GM03348 (cell line): ENCODE data around the gene CTNNA3.
A peak's percentile ranks its signal among the peaks of the same experiment; 100 is the strongest.

Experiments
- DNase-seq: peaks from one replicate; pipeline ENCODE4 v3.0.0; 2012; ENCODE audit warnings: low spot score

The CTNNA3 gene

DNA sequence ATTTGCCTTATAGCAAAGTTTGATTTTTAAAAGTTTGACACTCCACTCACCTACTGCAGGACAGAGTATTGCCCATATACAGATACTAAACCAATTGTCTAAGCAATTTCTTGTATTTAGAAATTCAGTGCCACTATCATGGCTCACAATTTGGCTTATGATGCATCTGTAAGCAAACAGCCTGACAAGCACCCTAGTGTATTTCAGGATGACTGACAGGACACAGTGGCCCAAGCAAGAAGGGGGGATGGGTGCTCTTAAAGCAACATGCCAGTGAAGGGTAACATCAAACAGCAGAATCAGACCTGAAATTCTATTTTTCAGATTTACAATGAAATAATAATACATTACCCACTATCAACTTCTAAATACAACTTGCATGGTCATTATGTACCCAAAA, 30.5 kb downstream of the CTNNA3 start:
- no peak for DNase-seq

DNA sequence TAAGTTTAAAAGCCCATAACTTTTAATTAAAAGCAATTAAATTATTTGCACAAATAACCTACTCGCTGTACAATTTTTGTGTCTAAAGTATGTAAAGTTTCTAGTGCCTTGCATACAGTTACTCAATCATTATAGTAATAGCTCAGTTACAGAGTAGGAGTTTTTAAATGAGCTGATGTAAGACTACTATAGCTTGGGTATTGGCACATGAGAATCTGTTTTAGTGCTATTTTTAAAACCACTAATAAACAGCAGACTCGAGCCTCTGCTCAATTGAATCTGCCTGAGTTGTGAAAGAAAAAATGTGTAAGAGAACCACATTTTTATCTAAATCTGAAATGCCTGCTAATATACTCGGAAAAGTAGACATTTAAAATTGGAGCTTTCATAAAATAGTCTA, 31.1 kb downstream of the CTNNA3 start:
- no peak for DNase-seq

DNA sequence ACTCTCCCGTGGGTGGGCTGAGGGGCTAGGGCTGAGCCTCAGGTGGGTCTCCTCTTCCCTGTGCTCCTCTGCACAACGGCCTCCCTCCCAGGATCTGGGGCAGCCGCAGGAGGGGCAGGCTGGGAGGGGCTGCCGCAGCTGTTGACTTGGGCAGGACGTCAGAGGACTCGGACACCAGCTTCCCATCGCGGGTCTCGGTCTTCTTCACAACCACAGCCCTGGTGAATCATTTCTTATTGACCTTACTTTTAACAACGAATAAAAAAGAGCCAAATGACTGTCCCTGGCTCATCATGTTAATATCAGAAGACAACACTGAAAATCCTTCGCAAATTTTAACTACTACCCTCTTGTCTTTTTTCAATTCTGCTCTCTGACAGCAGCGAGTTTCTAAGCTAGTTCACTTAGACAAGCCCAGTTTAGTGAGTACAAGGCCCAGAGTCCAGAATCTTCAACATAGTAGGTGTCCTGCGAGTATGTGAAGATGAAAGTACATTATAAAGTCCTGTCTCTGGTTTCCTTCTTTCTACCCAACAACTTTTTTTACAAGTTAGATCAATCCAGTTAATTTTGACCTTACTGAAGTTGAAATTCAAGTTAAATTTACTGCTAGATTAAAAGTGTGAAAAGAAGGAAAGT, 32.4 kb downstream of the CTNNA3 start:
- DNase-seq = no peak

DNA sequence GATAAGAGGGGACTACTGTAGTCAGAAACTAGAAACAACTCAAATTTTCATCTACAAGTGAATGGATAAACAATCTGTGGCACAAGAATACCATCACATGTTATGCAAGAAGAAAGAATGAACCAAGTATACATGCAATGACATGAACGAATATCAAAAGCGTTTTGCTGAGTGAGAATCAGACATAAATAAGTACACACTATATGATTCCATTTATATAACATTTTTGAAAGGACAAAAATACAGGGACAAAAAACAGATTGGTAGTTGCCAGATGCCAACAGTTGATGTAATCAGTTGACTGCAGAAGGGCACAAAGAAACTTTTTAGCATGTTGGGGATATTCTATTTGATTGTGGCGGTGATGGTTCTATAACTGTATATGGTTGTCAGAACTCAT, 33.6 kb downstream of the CTNNA3 start:
- DNase-seq = no peak

DNA sequence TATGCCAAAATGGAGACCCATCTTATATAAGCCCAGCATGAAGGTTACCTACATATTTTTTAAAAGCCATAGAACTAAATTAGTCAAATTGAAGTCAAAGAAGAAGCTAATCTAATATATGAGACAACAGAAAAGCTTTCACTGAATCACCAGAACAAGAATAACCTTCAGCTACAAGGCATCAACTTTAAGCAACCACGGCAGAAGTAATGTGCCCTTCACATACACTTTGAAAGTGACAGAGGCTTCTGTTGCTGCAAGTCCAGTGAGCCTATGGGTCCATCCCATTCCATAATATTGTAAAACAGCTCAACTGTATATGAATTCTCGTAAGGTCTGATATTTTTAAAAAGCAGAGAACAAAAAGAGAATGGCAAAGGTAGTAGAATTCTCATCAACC, 36.5 kb downstream of the CTNNA3 start:
- no peak for DNase-seq

DNA sequence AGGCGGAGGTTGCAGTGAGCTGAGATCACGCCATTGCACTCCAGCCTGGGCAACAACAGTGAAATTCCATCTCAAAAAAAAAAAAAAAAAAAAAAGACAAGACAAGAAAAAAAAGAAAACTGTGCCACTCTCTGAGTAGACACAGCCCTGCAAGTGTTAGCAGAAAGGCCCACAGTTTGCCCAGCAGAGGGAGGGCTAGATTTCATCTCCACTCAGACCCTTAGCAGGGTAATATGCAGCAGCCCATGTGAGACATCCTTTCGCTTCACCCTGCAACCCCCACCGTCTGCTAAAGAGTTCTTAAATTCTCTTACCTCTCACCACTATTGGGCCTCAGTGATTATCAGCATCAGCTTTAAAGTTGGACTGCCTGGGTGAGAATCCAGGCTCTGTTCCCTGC, 38.2 kb downstream of the CTNNA3 start:
- no peak for DNase-seq

DNA sequence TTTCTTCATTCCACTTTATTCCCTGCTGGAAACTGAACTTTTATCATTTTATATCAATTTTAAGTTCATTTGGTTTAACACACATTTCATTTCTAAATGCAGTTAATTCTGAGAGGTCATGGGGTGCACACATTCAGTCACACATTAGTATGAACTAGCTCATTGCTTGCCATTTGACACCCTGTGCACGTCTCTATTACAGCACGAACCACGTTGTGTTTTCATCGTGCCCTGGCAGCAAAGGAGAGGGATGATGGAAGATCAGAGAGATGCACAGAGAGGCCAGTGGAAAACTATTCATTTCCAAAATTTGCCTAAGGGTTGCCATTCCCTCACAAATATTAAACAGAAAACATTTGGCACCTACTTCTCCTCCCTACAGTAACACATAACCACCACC, 45.4 kb downstream of the CTNNA3 start:
- DNase-seq = no peak

DNA sequence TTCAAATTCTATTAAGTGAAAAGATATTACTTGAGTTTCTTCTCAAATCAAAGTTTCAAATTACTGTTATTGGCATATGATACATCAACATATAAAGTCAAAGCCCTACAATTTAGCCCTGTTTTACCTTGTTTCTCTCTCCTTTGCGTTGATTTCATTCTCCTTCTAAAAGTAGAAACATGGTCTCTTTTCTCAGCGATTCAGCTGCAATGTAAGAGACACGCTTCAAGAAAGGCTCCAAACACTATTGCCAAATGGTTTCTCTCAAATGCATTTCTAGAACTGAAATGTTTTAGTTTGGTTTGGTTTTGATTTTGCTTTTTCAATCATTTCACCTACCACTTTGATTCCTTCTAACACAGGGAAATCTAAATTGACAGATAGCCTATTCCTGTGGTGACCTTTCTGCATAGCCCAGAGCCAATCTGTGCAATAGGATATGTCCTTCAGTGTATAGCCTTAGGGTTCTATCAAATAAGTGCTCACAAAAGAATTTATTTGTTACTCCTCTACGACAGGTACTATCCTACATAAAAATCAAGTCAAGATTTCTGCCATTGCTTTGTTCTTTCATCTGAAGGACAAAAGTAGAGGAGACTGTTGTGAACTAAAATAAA, 47.3 kb downstream of the CTNNA3 start:
- no peak for DNase-seq

DNA sequence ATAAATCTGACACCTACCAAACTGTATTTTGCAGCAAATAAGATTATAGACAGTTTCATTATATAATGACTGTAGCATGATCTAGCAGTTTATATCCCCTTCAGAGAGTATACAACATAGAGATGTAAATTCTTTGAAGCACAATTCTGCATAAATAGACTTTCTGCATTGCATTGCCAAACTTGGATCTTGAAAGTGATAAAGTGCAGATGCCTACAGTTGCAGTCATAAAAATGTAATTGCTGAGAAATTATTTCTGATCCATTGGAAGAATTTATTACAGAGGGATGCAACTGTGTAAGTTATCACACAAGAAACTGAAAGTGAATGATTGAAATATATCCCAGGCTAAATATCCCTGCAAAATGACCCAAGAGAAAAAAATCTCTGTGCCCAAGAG, 65.1 kb downstream of the CTNNA3 start:
- no peak for DNase-seq

DNA sequence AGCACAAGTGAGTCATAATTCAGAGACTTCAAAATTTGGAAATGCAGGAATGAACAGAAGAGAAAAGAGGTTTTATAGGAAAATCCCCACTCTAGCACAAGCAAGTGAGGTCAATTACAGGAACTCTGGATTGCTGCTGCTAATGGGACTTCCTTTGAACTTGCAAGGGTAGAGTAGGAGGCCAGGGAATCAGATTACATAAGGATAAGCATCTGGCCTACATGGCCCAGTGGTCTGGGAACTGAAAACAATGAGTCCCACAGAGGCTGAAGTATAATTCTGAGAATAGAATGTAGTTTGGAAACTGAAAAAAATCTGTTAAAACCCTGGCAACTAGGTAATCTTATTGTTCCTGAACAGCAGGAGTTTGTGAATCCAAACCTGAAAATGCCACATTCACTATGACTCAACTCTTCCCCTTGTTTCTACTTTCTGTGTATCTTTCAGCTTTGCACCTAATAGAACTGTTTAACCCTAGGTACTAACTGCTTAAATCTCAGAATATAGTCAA, 66.5 kb downstream of the CTNNA3 start:
- DNase-seq = no peak

DNA sequence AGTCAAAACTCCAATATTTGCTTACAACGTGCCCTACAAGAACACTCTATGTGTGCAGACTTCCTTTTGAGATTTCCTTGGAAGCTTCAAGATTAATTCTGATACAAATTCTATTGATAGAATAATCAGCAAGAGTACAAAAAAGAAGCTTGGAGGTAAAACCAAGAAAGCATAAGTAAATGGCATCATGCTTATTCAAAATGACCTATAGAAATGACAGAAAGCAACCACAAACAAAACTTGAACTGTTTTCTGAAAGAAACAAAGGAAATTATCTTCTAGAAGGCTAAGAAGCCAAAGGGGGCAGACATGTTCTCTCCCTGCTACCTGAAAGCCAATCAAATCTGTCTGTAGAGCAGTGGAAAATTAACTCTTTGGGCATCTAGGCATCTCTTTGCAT, 73.0 kb downstream of the CTNNA3 start:
- DNase-seq = no peak

DNA sequence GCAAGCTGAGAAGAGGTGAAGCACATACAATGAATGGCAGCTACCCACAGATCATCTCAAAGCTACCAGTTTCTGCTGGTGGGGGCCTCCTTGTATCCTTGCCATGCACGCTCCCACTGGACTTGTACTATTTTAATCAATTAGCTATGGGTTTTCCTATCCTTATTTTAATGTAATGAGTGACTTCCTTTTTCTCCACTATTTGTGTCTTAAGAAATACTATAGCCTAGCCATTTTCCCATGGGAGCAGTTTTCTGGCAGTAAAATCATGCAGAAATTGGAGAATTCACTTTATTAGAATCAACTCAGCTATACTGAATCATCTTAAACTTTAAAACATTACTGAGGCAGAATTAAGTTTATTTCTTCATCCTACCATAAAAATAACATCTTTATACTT, 73.5 kb downstream of the CTNNA3 start:
- DNase-seq = no peak

DNA sequence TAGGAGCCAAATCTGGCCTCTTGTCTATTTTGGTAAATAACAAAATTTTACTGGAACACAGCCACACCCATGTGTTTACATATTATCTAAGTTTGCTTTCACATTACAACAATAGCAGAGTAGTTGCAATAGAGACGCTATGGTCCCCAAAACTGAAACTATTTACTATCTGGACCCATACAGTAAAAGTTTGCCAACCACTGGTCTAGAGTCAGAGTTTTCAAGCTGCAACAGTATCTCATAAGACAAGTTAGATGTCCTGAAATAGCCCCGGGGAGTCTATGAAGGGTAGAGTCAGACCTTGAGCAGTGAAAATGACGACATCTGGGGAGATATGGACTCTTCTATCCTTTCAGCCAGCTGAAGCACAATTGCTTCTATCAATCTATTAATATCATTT, 74.2 kb downstream of the CTNNA3 start:
- no peak for DNase-seq

DNA sequence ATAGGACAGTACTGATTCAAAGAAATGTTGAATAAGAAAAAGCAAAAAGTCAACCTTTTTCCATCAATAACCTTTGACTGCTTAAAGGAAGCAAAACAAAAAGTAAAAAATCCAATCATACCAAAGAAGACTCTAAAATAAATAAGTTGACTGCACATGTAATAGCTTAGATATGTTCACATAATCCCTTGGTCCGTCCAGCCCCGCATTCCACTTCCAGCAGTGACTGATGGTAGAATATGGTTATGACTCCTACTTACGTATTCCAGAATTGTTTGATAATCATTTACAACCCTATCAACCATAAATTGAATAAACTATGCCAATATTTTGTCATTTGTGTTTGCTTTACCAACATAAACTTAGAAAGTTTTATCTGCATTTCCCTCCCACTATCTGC, 77.9 kb downstream of the CTNNA3 start:
- no peak for DNase-seq

DNA sequence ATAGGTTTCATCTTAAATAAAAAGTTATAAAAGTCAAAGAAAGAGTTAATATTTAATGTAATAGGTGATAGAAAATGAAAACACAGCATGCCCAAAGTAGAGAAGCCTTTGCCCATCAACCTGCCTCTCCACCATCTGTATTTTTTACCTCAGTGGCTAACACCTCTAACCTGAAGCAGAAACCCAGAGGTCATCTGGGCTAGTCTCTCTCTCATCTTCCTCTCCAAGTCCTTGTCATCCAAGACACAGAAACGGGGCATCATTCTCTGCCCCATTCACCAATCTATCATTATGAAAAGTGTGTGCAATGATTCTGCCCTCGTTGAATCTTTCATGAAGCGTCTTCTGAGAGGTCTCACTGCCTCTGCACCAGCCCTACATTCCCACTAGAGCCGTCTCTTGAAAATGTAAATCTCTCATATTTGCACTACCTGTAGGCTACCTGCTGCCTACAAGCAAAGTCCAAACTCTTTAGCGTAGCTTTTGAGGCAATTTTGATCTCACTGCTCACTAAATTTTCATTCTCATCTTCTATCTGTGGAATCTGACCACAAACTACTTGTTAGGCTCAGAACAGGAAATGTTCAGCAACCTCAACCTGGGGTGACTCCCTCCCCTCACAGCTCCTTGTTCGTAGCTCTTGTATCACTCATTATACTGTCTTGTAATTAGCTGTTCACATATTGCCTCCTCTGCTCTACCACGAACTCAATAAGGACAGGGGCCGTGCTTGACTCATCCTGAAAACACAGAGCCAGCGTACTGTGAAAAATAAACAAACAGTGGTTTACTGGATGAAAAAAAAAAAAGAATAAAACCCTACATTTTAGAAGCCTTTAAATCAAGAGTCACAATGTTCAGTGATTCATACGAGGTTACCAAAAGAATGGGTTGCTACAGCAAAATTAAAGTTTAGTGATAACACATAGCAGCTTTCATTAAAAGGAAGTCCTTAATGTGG, 83.1 kb downstream of the CTNNA3 start:
- DNase-seq = no peak

DNA sequence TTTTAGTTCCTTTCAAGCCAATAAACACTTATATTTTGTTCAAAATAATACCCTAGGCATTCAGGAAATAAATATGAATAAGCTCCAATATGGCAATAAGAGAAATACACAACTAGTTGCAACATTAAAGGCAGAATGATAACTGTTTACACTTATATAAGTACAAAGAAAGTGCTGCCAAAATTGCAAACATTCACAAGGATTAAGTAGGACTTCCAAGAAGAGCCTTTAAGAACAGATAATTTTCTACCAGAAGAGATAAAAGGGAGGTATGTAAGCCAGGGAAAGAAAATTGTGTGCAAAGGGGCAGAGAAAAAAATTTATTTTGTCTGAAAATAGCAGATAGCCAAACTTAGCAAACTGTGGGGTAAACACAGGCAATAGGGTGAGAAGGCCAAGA, 83.8 kb downstream of the CTNNA3 start:
- DNase-seq = no peak

DNA sequence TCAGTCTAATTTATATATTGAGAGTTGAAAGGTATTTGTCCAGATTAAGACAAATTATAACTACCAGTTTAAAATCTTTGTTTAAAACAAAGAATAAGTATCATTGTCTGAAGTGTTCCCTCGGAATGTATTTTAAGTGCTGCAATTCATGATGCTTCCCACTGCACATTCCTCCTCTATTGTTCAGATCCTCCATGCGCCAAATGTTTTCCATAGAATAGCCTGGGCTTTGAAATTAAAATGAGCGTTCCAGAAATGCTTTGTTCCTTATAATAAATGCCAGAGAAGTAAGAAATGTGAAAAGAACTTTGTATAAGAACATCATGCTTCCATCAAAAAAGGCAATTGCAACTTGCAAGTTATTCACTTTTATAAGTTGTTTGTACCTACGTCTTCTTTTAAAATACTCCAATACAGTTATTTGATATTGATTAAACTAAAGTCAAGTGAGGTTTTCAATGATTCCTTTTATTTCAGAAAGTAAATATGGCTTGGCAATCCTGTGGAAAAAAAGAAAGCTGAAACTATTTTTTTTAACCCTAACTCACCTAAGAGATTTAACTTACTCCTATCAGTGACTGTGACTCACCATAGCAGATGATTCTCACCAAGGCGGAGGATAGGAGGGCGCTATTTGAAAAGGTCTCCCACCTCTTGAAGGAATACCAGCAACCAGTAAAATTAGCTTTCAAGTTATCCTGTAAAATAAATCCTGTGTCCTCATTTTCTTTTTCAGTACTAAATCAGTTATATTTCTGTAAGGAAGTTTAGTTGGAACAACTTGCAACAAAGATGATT, 85.8 kb downstream of the CTNNA3 start:
- peak; percentile 31 for DNase-seq

DNA sequence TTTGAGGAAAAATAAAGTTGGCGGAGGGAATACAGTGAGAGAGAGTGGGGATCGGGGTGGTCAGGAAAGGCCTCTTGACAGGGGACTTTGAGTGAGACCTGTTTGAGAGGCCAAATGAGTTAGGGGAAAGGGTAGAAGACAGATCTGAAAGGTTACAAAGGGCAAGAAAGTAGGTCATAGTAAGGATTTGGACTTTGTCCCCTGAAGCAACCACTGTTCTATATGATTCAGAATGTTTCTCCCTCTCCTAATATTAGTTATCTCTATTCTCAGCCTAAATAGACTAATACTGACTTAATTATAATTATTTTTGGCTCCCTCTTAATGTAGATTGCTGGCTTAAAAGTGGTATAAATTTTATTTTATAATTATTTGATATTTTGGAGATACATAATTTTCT, 88.0 kb downstream of the CTNNA3 start:
- DNase-seq = no peak

DNA sequence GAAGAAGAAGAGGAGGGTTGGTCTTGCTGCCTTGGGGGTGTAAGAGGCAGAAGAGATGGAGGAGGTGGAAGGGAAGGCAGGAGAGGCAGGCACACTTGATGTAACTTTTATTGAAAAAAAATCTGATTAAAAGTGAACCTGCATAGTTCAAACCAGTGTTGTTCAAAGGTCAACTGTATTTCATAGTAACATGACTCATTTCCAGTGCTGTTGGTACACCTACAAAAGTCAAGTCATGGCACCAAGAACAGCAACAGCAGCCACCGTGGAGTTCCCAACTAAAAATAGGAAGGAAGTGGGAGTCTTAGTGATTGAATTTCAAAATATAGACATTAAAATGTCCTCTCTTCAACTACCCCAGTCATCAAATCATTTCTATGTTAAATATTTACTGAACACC, 88.5 kb downstream of the CTNNA3 start:
- DNase-seq = no peak

DNA sequence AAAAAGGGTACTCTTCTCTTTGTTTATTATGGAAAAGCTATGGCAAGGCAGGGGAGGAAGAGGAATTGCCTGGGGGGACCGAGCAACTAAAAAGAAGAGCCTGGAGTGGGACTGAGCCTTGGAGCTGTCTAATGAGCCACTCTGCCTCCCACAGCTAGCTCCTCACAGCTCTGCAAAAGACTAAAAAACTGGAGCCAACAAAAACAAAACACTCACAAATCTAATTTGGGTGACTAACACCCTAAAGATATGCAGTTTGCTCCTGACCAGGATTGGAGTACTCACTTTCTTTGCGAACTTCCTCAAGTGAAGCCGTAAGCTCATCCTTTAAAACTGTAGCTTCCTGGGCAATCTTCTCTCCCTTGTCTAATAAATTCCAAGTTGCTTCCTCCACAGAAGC, 89.4 kb downstream of the CTNNA3 start:
- DNase-seq = peak; percentile 22

DNA sequence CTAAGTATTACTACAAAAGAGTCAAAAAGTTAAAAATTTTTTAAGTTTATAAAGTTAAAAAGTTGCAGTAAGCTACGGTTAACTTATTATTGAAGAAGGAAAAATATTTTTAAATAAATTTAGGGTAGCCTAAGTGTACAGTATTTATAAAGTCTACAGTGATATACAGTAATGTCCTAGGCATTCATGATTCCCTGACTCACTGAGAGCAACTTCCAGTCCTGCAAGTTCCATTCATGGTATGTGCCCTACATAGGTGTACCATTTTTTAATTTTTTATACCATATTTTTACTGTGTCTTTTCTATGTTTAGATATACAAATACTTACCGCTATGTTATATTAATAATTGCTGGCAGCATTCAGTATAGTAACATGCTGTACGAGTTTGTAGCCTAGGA, 92.3 kb downstream of the CTNNA3 start:
- DNase-seq = no peak

DNA sequence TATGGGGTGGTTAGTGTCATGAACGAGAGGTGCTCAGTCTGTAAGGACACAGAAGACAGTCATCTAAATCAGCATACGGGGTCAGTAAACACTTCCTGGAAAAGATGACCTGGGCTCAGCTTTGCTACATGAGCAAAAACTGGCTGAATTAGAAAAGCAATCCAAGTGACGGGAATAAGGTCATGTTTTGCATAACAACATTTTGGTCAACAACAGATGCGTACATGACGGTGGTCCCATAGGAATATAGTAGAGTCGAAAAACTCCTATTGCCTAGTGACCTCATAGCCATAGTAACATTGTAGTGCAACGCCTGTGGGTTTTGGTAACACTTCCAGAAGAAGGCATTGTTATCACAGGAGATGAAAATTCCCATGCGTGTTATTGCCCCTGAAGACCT, 92.9 kb downstream of the CTNNA3 start:
- DNase-seq = no peak
